ACHN (cell line): Measurements from ENCODE around the gene CACNA1D.

Experiments
- DNase-seq: peaks from one replicate; pipeline ENCODE4 v3.0.0-alpha.2; 2015
- in situ Hi-C: cut with HindIII; loops from 2 replicates; pipeline ENCODE4 v1.10.0; 2017; ENCODE audit warnings: low sequenced_read_pairs, low pct_ligation_motif_present, low pct_unique_long_range_greater_than_20kb

Gene CACNA1D

GRCh38 chr3:53800041-53800906 is 305.9 kb downstream of the CACNA1D start:
- in situ Hi-C loops = no loop called here

DNA sequence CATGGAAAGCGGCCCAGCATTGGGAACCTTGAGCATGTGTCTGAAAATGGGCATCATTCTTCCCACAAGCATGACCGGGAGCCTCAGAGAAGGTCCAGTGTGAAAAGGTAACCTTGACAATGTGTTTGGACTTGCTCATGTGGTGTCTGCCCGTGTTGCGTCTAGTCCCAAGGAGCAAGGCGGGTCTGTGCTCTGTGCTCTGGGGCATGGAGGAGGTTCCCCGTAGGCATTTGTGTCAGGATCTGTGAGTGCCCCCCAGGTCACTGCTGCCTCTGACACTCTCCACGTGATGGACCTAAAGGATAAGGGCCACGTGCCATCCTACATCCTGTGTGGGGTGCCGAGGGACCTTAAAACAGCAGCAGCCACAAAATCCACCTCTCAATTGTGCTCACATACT is 306.9 kb downstream of the CACNA1D start:
- in situ Hi-C loops = no loop called here
- DNase-seq = no peak

More at GRCh38 chr3:53800041-53800906, 305.9 kb downstream of the CACNA1D start:
- no peak for DNase-seq

- DNase-seq = no peak
- in situ Hi-C loops = no loop called here
Observed at GRCh38 chr3:53802256-53802880, 308.0 kb downstream of the CACNA1D start.

GRCh38 chr3:53803124-53803815 is 308.9 kb downstream of the CACNA1D start:
- in situ Hi-C loops = no loop called here
- DNase-seq = no peak

DNA sequence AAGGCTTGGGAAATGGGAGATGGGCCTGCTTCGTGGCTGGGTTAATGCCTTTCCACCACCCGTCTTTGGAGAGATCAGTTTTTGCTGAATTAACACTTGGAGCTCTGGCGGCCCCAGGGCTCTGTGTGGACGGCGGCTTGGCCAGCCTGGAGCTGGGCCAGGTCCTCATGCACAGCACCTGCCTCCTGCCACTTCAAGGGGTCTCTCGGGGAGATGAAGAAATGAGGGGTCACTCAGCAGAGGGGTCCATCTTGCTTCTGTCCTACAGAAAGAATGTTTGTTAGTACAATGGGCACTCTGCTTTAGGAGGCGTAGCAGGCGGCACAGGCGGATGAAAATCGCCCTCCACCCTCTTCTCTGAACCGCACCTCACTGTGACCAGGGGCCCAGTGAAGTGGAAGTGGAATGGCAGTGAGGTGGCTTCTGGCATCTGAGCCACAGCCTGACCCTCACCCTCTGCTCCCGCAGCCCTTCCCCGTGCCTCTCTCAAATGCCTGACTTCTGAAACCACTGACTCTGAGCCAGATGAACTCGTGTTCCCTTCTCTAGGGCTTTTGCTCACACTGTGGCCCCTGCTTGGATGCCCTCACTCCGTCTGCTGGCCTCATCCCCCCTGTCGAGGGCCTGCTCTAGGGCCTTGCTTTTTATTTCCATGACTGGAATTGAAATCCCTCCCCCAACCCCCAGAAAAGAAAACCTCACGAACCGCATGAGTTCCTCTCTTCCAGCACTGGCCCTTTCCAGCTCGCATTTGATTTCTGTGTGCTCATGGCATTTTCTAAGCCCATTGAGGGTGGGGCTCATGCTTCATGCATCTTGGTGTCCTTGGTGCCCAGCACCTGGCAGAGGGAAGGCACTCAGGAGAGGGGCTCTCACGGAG is 309.6 kb downstream of the CACNA1D start:
- in situ Hi-C loops = no loop called here

DNA sequence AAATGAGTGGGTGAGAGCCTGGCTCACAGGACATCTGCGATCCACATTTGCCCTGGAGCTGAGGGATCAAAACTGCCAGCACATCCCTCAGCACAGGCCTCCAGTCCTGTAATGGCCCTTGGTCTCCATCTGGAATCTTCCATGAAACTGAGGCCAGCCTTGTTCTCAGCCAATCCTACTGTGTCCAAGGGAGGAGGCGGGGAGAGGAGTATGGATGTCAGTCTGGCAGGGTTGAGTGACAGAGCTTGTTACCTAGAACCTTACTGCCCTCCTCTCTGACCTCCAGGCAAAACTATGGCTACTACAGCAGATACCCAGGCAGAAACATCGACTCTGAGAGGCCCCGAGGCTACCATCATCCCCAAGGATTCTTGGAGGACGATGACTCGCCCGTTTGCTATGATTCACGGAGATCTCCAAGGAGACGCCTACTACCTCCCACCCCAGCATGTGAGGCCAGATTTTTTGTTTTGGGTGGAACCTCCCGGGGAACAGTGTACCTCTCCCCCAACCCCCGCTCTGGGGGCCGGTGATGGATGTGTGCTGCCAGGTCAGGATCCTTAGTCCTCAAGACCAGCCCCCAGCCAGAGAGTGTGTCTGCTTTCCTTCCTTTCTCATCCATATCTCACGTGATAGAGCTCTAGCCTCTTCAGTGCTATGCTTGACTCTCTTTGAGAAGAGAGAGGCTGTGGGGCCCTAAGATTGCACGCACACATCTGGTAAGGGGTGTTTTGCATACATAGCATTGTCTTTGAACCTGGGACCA is 310.5 kb downstream of the CACNA1D start:
- in situ Hi-C loops = no loop called here

More for the DNA sequence above, 309.6 kb downstream of the CACNA1D start:
- no peak for DNase-seq

DNA sequence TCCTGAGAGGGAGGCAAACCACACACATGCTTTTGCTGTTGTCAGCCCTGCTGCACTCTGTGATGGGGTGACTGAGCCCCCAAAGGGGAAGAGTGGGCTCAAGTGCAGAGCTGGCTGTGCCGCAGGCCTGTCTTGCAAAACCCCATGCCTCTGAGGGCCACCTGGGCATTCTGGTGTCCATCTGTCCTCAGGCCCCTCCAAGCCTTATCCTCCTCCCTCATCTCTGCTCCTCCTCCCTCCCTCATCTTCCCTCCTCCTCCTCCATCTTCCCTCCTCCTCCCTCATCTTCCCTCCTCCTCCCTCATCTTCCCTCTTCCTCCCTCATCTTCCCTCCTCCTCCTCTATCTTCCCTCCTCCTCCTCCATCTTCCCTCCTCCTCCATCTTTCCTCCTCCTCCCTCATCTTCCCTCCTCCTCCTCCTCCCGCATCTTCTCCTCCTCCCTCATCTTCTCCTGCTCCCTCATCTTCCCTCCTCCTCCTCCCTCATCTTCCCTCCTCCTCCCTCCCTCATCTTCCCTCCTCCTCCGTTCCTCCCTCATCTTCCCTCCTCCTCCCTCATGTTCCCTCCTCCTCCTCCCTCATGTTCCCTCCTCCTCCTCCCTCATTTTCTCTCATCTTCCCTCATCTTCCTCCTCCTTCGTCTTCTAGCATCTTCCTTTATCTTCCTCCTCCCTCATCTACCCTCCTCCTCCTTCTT is 311.2 kb downstream of the CACNA1D start:
- no peak for DNase-seq
- in situ Hi-C loops = no loop called here

More for the DNA sequence above, 310.5 kb downstream of the CACNA1D start:
- DNase-seq = peak; percentile 77

GRCh38 chr3:53806182-53807116 is 312.0 kb downstream of the CACNA1D start:
- in situ Hi-C loops = no loop called here
- DNase-seq = peak; percentile 92

- no peak for DNase-seq
- in situ Hi-C loops = no loop called here
Observed at GRCh38 chr3:53807117-53807810, 312.9 kb downstream of the CACNA1D start.

GRCh38 chr3:53808496-53808895 is 314.1 kb downstream of the CACNA1D start:
- no peak for DNase-seq
- in situ Hi-C loops = no loop called here

DNA sequence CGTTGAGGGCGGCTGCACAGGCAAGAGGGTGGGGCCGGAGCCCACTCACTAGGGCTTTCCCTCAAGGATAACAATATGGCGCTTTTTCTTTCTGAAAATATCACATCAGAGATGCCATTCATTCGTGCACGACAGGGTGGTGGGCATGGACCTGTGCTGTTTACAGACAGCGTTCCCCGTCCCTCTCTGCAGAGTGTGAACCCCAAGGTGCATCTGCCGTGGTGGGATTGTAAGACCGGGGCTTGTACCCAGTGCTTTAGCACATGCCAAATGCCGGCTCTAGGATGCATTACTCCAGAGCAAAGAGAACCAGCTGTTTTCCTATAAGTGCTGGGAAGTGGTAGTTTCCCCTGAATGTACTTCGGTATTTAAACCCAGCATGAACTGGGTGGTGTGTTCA is 314.9 kb downstream of the CACNA1D start:
- DNase-seq = no peak
- in situ Hi-C loops = no loop called here

GRCh38 chr3:53809764-53810400 is 315.5 kb downstream of the CACNA1D start:
- in situ Hi-C loops = no loop called here
- no peak for DNase-seq

DNA sequence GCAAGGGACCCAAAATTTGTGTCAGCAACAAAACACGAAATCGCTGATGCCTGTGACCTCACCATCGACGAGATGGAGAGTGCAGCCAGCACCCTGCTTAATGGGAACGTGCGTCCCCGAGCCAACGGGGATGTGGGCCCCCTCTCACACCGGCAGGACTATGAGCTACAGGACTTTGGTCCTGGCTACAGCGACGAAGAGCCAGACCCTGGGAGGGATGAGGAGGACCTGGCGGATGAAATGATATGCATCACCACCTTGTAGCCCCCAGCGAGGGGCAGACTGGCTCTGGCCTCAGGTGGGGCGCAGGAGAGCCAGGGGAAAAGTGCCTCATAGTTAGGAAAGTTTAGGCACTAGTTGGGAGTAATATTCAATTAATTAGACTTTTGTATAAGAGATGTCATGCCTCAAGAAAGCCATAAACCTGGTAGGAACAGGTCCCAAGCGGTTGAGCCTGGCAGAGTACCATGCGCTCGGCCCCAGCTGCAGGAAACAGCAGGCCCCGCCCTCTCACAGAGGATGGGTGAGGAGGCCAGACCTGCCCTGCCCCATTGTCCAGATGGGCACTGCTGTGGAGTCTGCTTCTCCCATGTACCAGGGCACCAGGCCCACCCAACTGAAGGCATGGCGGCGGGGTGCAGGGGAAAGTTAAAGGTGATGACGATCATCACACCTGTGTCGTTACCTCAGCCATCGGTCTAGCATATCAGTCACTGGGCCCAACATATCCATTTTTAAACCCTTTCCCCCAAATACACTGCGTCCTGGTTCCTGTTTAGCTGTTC is 316.9 kb downstream of the CACNA1D start:
- in situ Hi-C loops = no loop called here
- no peak for DNase-seq

DNA sequence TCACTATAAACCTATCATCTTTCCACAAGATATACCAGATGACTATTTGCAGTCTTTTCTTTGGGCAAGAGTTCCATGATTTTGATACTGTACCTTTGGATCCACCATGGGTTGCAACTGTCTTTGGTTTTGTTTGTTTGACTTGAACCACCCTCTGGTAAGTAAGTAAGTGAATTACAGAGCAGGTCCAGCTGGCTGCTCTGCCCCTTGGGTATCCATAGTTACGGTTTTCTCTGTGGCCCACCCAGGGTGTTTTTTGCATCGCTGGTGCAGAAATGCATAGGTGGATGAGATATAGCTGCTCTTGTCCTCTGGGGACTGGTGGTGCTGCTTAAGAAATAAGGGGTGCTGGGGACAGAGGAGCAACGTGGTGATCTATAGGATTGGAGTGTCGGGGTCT is 318.0 kb downstream of the CACNA1D start:
- DNase-seq = no peak
- in situ Hi-C loops = no loop called here

DNA sequence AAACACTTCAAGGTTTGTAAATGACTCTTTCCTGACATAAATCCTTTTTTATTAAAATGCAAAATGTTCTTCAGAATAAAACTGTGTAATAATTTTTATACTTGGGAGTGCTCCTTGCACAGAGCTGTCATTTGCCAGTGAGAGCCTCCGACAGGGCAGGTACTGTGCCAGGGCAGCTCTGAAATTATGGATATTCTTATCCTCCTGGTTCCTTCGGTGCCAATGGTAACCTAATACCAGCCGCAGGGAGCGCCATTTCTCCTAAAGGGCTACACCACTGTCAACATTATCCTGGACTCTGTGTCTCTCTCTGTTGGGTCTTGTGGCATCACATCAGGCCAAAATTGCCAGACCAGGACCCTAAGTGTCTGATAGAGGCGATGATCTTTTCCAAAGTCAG is 318.8 kb downstream of the CACNA1D start:
- no peak for DNase-seq
- in situ Hi-C loops = no loop called here
